Measurements from ENCODE around the gene EPC2.

DNA sequence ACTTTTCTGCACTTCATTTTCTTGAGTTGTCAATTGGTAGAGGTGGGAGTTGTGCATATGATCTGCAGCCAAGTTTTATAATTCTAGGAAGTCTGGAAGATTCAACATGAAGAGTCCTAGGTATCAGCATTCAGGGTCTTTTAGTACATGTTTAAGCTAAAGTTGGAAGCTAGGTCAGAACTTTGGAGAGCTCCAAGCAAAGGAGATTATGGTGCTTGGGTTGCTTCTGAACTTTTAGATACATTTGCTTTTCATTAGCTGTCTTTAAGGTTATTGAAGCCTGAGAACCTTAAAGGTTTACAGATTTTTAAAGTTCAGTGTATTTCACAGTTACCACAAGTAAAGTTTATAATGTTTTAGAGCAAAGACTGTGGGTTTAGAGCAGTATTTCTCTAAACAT is 85.5 kb downstream of the EPC2 start:
- no peak for TF ChIP-seq YY1 (IDR thresholded peaks at IDR 0.05; ENCODE audit: insufficient read depth, insufficient read length)
- TF ChIP-seq ZNF274 (IDR thresholded peaks at IDR 0.05; ENCODE audit: low read depth, low read length) = no peak
